GM23248 (cell line): ENCODE data around the gene RFWD3. TPM values are rescaled to one million over a fixed set of nuclear protein-coding genes. Genes with fewer than 3 reads are reported as not detected.

Experiments used
- DNase-seq: peaks from one replicate; pipeline ENCODE4 v3.0.0-alpha.2; 2015
- H2AFZ ChIP-seq: fragments of 200-600 bp; sonication (generic); 2 replicates; pipeline ENCODE4 v1.6.1; 2016; ENCODE audit warnings: antibody characterized with exemption
- H3F3A ChIP-seq: fragments of 200-600 bp; sonication (generic); 2 replicates; pipeline ENCODE4 v1.6.1; 2016; ENCODE audit warnings: mild to moderate bottlenecking, antibody characterized with exemption, mixed run types; ENCODE audit not compliant: insufficient read depth
- H3K27ac ChIP-seq: fragments of 200-600 bp; sonication (generic); 2 replicates; pipeline ENCODE4 v1.5.1; 2016; ENCODE audit warnings: mild to moderate bottlenecking
- H3K27me3 ChIP-seq: fragments of 200-600 bp; sonication (generic); replicated peaks from 2 replicates; pipeline ENCODE4 v1.6.1; 2016; ENCODE audit warnings: mild to moderate bottlenecking; ENCODE audit not compliant: insufficient read depth
- H3K36me3 ChIP-seq: fragments of 200-600 bp; sonication (generic); 2 replicates; pipeline ENCODE4 v1.6.1; 2016; ENCODE audit warnings: low read depth, mild to moderate bottlenecking
- H3K4me1 ChIP-seq: fragments of 200-600 bp; sonication (generic); 2 replicates; pipeline ENCODE4 v1.6.1; 2016; ENCODE audit warnings: mild to moderate bottlenecking; ENCODE audit not compliant: insufficient read depth
- H3K4me2 ChIP-seq: fragments of 200-600 bp; sonication (generic); one replicate; pipeline ENCODE4 v1.6.1; 2016; ENCODE audit warnings: mild to moderate bottlenecking; ENCODE audit not compliant: unreplicated experiment
- H3K4me3 ChIP-seq: fragments of 200-600 bp; sonication (generic); 2 replicates; pipeline ENCODE4 v1.5.1; 2016; ENCODE audit warnings: mild to moderate bottlenecking
- H3K79me2 ChIP-seq: fragments of 200-600 bp; sonication (generic); 2 replicates; pipeline ENCODE4 v1.6.1; 2016; ENCODE audit warnings: mild to moderate bottlenecking; ENCODE audit not compliant: insufficient read depth
- H3K9ac ChIP-seq: fragments of 200-600 bp; sonication (generic); 2 replicates; pipeline ENCODE4 v1.6.1; 2016; ENCODE audit warnings: mild to moderate bottlenecking
- H3K9me2 ChIP-seq: fragments of 200-600 bp; sonication (generic); 2 replicates; pipeline ENCODE4 v1.6.1; 2016; ENCODE audit warnings: mixed run types, mild to moderate bottlenecking, moderate library complexity; ENCODE audit not compliant: insufficient read depth
- H3K9me3 ChIP-seq: fragments of 200-600 bp; sonication (generic); one replicate; pipeline ENCODE4 v1.6.1; 2017; ENCODE audit warnings: low read depth
- H4K20me1 ChIP-seq: fragments of 200-600 bp; sonication (generic); 2 replicates; pipeline ENCODE4 v1.6.0; 2016; ENCODE audit not compliant: insufficient read depth
- EZH2 ChIP-seq: fragments of 200-600 bp; sonication (generic); IDR thresholded peaks from 2 replicates; pipeline ENCODE4 v1.6.1; 2018; ENCODE audit warnings: antibody characterized with exemption, mild to moderate bottlenecking; ENCODE audit not compliant: insufficient read depth, poor library complexity, severe bottlenecking
- EZH2phosphoT487 ChIP-seq: fragments of 200-600 bp; sonication (generic); IDR thresholded peaks from 2 replicates; pipeline ENCODE4 v1.6.1; 2018; ENCODE audit warnings: antibody characterized with exemption, moderate library complexity, mild to moderate bottlenecking, low read depth; ENCODE audit not compliant: insufficient read depth
- WGBS, 2 experiments: methylation state at CpG; one replicate each; pipeline ENCODE4 v1.1.6; 2015 to 2017; ENCODE audit warnings: low lambda C conversion rate in 2 of 2, low coverage in 1 of 2; ENCODE audit errors: missing lambda C conversion rate in 2 of 2; 5-methylcytosine and 5-hydroxymethylcytosine counted together
- in situ Hi-C: fragments of 300-500 bp; cut with MboI; formaldehyde crosslinking; loops from 2 replicates; pipeline ENCODE4 v1.15.0; 2020
- polyA plus RNA-seq: library from polyadenylated mRNA; unstranded; fragments of >200 nt; fragmentation: Nextera tagmentation; extraction: Ambion mirVana; gene quantifications from 2 replicates; pipeline ENCODE4 v1.2.1, GENCODE V29; 2016
- total RNA-seq: library from RNA; depleted of rRNA; stranded (reverse); fragments of >200 nt; shearing (Covaris generic); gene quantifications from 2 replicates; pipeline ENCODE4 v1.2.3, GENCODE V29; 2014

Gene RFWD3
- total and polyA plus RNA-seq, 2 experiments from 2014 or later: 8.8 to 18.5 TPM

GRCh38 chr16:74635303-74635702, 31.4 kb downstream of the RFWD3 start:
- H3K36me3 ChIP-seq: peaks cover 58% of the 10 kb centered on the region
- no peaks in the 10 kb centered on the region for H3K27me3 ChIP-seq
- H4K20me1 ChIP-seq: no peaks in the 10 kb centered on the region
- H2AFZ ChIP-seq: no peak overlapping the region
- H3K9me3 ChIP-seq: no peaks in the 10 kb centered on the region
- no peak overlapping the region for H3K27ac ChIP-seq
- H3F3A ChIP-seq: no peaks in the 10 kb centered on the region
- no peaks in the 10 kb centered on the region for H3K79me2 ChIP-seq
- H3K4me2 ChIP-seq: no peak overlapping the region
- no peaks in the 10 kb centered on the region for H3K4me1 ChIP-seq
- in situ Hi-C loops: no loop called here
- no peaks in the 10 kb centered on the region for H3K9me2 ChIP-seq
- no peak overlapping the region for H3K4me3 ChIP-seq
- no peak overlapping the region for H3K9ac ChIP-seq
- DNase-seq: no peak
- TF ChIP-seq EZH2phosphoT487 (no peak), EZH2 (no peak)
- WGBS, 2 experiments: 86 to 89% methylated on average over 5 of the region's 5 CpGs

GRCh38 chr16:74633686-74634085, 33.0 kb downstream of the RFWD3 start:
- H3K9me3 ChIP-seq: no peaks in the 10 kb centered on the region
- H3K79me2 ChIP-seq: no peaks in the 10 kb centered on the region
- no peak for DNase-seq
- H2AFZ ChIP-seq: no peak overlapping the region
- H3K27ac ChIP-seq: no peak overlapping the region
- no peak for TF ChIP-seq EZH2
- TF ChIP-seq EZH2phosphoT487: no peak
- peaks cover 5% of the 10 kb centered on the region; the same call in 1 of the 2 replicates for H3F3A ChIP-seq
- no peaks in the 10 kb centered on the region for H4K20me1 ChIP-seq
- WGBS, 2 experiments: 80 to 86% methylated on average over 6 to 7 of the region's 7 CpGs
- no peak overlapping the region for H3K4me2 ChIP-seq
- no peaks in the 10 kb centered on the region for H3K9me2 ChIP-seq
- peaks cover 68% of the 10 kb centered on the region for H3K36me3 ChIP-seq
- in situ Hi-C loops: no loop called here
- no peak overlapping the region for H3K4me3 ChIP-seq
- no peak overlapping the region for H3K9ac ChIP-seq
- no peaks in the 10 kb centered on the region for H3K4me1 ChIP-seq
- H3K27me3 ChIP-seq: no peaks in the 10 kb centered on the region

- Histone ChIP-seq H3K9me3 (no peaks in the 10 kb centered on the region), H3K9me2 (no peaks in the 10 kb centered on the region), H3K27ac (peak overlapping the region; percentile 43), H3K4me2 (no peak overlapping the region), H3K4me3 (no peak overlapping the region), H3K36me3 (peaks cover 71% of the 10 kb centered on the region; the same call in 1 of the 2 replicates), H3K9ac (no peak overlapping the region), H3F3A (peaks cover 12% of the 10 kb centered on the region; the same call in 1 of the 2 replicates), H3K4me1 (peaks cover 13% of the 10 kb centered on the region), H3K27me3 (no peaks in the 10 kb centered on the region), H2AFZ (no peak overlapping the region), H3K79me2 (peaks cover 8% of the 10 kb centered on the region; the same call in 1 of the 2 replicates), H4K20me1 (no peaks in the 10 kb centered on the region)
- in situ Hi-C loops: loop anchor here (10.0 kb wide), 1 partner anchor 133 kb away; no protein-coding TSS in a partner anchor
- WGBS, 2 experiments: 87% methylated on average over 6 of the region's 6 CpGs
- no peak for TF ChIP-seq EZH2phosphoT487
- TF ChIP-seq EZH2: no peak
- DNase-seq: peak; percentile 16
These were observed 39.0 kb downstream of the RFWD3 start for GRCh38 chr16:74627506-74628220.

- Histone ChIP-seq H2AFZ (no peak overlapping the region), H3K36me3 (peaks cover 72% of the 10 kb centered on the region; the same call in 1 of the 2 replicates), H4K20me1 (no peaks in the 10 kb centered on the region), H3K27me3 (no peaks in the 10 kb centered on the region), H3K79me2 (peaks cover 8% of the 10 kb centered on the region; the same call in 1 of the 2 replicates), H3K9me3 (no peaks in the 10 kb centered on the region), H3K27ac (peak overlapping the region; percentile 43), H3K4me1 (peaks cover 13% of the 10 kb centered on the region), H3K4me3 (no peak overlapping the region), H3K9me2 (no peaks in the 10 kb centered on the region), H3K9ac (no peak overlapping the region), H3K4me2 (no peak overlapping the region), H3F3A (peaks cover 12% of the 10 kb centered on the region; the same call in 1 of the 2 replicates)
- peak; percentile 64 for DNase-seq
- TF ChIP-seq EZH2 (no peak), EZH2phosphoT487 (no peak)
- WGBS, 2 experiments: 7 to 9% methylated on average over 1 of the region's 1 CpG
- in situ Hi-C loops: loop anchor here (10.0 kb wide), 1 partner anchor 132 kb away; no protein-coding TSS in a partner anchor
These were observed 39.8 kb downstream of the RFWD3 start for GRCh38 chr16:74626741-74627416.
